Right lobe of liver (tissue), 6 donors: ENCODE data around the gene MTRR. TPM values are rescaled to one million over a fixed set of nuclear protein-coding genes. Genes with fewer than 3 reads are reported as not detected.

Experiments used
- ATAC-seq, 4 donors: fragments of 200-7000 bp; cut with Tn5 transposase; one replicate each; pipeline ENCODE4 v1.9.1; 2020; ENCODE audit warnings: mild to moderate bottlenecking in 4 of 4, moderate library complexity in 4 of 4
- DNase-seq, 3 donors: peaks; one replicate each; pipeline ENCODE4 v3.0.0-alpha.2; 2020
- H3K27ac ChIP-seq, 3 donors: fragments of 200-600 bp; one replicate each; pipeline ENCODE4 v1.8.0; 2022
- H3K27me3 ChIP-seq, 2 donors: fragments of 200-600 bp; one replicate each; pipeline ENCODE4 v1.8.0; 2022
- H3K36me3 ChIP-seq, 4 donors: fragments of 200-600 bp; sonication (generic) in 1 of 4; one replicate each; pipeline versions ENCODE4 v1.5.1 to v1.8.0; 2017 to 2022; ENCODE audit warnings: control low read depth in 1 of 4
- H3K4me1 ChIP-seq, 4 donors: fragments of 200-600 bp; sonication (generic) in 1 of 4; one replicate each; pipeline versions ENCODE4 v1.5.1 to v1.8.0; 2017 to 2022; ENCODE audit warnings: control low read depth in 1 of 4
- H3K4me3 ChIP-seq, 3 donors: fragments of 200-600 bp; one replicate each; pipeline ENCODE4 v1.8.0; 2022
- H3K9me3 ChIP-seq, 4 donors: fragments of 200-600 bp; sonication (generic) in 1 of 4; one replicate each; pipeline versions ENCODE4 v1.5.1 to v1.8.0; 2017 to 2022; ENCODE audit warnings: control low read depth in 1 of 4
- CTCF ChIP-seq, 4 donors: fragments of 200-600 bp in 3 of 4; fragments of 450-650 bp in 1 of 4; IDR thresholded peaks; one replicate each; pipeline versions ENCODE4 v1.5.1 to v1.8.0; 2016 to 2022; ENCODE audit warnings: antibody characterized with exemption in 4 of 4, mild to moderate bottlenecking in 2 of 4
- POLR2A ChIP-seq: fragments of 450-650 bp; IDR thresholded peaks from one replicate; pipeline ENCODE4 v1.6.1; 2017; ENCODE audit warnings: antibody characterized with exemption, mild to moderate bottlenecking
- WGBS: methylation state at CpG from one replicate; pipeline ENCODE4 v1.1.6; 2018; ENCODE audit warnings: low coverage, low lambda C conversion rate; ENCODE audit not compliant: insufficient coverage; ENCODE audit errors: missing lambda C conversion rate; 5-methylcytosine and 5-hydroxymethylcytosine counted together
- intact Hi-C, 2 donors: fragments of 100-400 bp; cut with DNase I; formaldehyde crosslinking; loops; one replicate each; pipeline versions ENCODE4 v1.11.2 to v1.14.1; 2022
- total RNA-seq, 6 experiments: library from RNA; depleted of rRNA in 2 of 6; stranded (reverse); fragments of >200 nt in 2 of 6; fragmentation: NEBNext Ultra II Directional in 3 of 6; extraction: Animal tissue kit (Norgen Biotek cat#: 25700) in 3 of 6; gene quantifications; one replicate each; pipeline versions ENCODE4 v1.1.0 to v1.2.4, GENCODE V29; 2016 to 2023
- donor health status: DM: no; HTN: yes; CAD: no.
- donor health status: DM: no; HTN: no; CAD: no.
- donor health status: DM: no; HTN: no; CAD: no.
- donor health status: DM: no; HTN: yes; CAD: no.
- donor health status: DM: no; HTN: yes; CAD: no.

Gene MTRR
- total RNA-seq, 6 experiments from 2014 or later: 31.5 to 42.1 (median 36.7) TPM

- WGBS: 74% methylated on average over 8 of the region's 9 CpGs
- Histone ChIP-seq H3K9me3 (no peaks in the 10 kb centered on the region), H3K27me3 (no peaks in the 10 kb centered on the region), H3K4me1 (no peaks in the 10 kb centered on the region), H3K4me3 (no peak overlapping the region), H3K27ac (no peak overlapping the region), H3K36me3 (peaks cover 0 to 39% (median 20%) of the 10 kb centered on the region in 4 donors)
- ATAC-seq (no peak), DNase-seq (no peak)
- intact Hi-C loops: no loop called here
- TF ChIP-seq POLR2A: no peak
- no peak for TF ChIP-seq CTCF (IDR thresholded peaks at IDR 0.05)
These were observed 10.9 kb upstream of the MTRR start for GRCh38 chr5:7857926-7858632.

GRCh38 chr5:7866196-7866595 lies 2.8 kb upstream of the MTRR start:
- DNase-seq: no peak
- no peak for TF ChIP-seq CTCF (IDR thresholded peaks at IDR 0.05)
- TF ChIP-seq POLR2A: no peak
- intact Hi-C loops: no loop called here

DNA sequence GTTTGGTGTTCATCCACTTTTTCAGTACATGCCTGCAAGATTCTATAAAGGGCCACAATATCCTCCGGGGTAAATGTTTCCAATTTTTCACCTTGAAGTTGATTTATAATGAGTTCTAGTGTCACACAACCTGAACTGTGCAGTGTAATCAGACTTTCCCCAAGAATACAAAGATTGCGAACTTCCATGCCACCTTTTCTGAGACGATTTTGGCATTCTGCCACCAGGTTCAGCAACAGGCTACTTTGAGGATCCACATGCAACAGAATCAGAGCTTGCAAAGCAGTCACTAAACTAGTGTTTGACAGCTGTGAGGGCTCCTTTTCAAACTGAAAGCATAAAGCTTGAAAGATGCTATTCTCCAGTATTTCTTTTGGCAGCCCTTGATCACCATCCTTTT lies 1.7 kb upstream of the MTRR start:
- no peak overlapping the region for H3K27ac ChIP-seq
- no peaks in the 10 kb centered on the region for H3K27me3 ChIP-seq
- H3K36me3 ChIP-seq: peaks cover 0 to 14% (median 7%) of the 10 kb centered on the region in 4 donors
- WGBS: 34% methylated on average over 3 of the region's 3 CpGs
- intact Hi-C loops: no loop called here
- no peak overlapping the region for H3K4me3 ChIP-seq
- H3K4me1 ChIP-seq: peaks cover 0 to 25% (median 4%) of the 10 kb centered on the region in 4 donors
- DNase-seq: no peak
- no peaks in the 10 kb centered on the region for H3K9me3 ChIP-seq
- ATAC-seq: no peak
- no peak for TF ChIP-seq POLR2A
- no peak for TF ChIP-seq CTCF (IDR thresholded peaks at IDR 0.05)

More at GRCh38 chr5:7866196-7866595, 2.8 kb upstream of the MTRR start:
- H3K4me3 ChIP-seq: no peak overlapping the region
- H3K9me3 ChIP-seq: no peaks in the 10 kb centered on the region
- ATAC-seq: no peak
- H3K27me3 ChIP-seq: no peaks in the 10 kb centered on the region
- peaks cover 0 to 24% (median 16%) of the 10 kb centered on the region in 4 donors for H3K36me3 ChIP-seq
- no peak overlapping the region for H3K27ac ChIP-seq
- peaks cover 0 to 20% (median 4%) of the 10 kb centered on the region in 4 donors for H3K4me1 ChIP-seq
- 89% methylated on average over 2 of the region's 2 CpGs for WGBS

- Histone ChIP-seq H3K9me3 (no peaks in the 10 kb centered on the region), H3K27me3 (no peaks in the 10 kb centered on the region), H3K4me1 (peaks cover 0 to 25% (median 4%) of the 10 kb centered on the region in 4 donors), H3K4me3 (peak overlapping the region; percentile 93 to 97 (median 96)), H3K36me3 (peaks cover 0 to 14% (median 3%) of the 10 kb centered on the region in 4 donors), H3K27ac (peak overlapping the region; percentile 83 to 90 (median 89))
- ATAC-seq (peak; percentile 0 to 13 (median 8)), DNase-seq (no peak)
- TF ChIP-seq CTCF (IDR thresholded peaks at IDR 0.05): no peak
- no peak for TF ChIP-seq POLR2A
- under 1% methylated on average over 8 of the region's 8 CpGs for WGBS
- intact Hi-C loops: no loop called here
These were observed 548 bp upstream of the MTRR start for GRCh38 chr5:7868427-7868772.
